H9 (cell line): ENCODE measurements around the gene MISP. TPM values are rescaled to one million over a fixed set of nuclear protein-coding genes. Genes with fewer than 3 reads are reported as not detected.

Experiments
- DNase-seq: peaks from one replicate; pipeline ENCODE4 v3.0.0-alpha.2; 2017
- H2AFZ ChIP-seq: one replicate; pipeline ENCODE4 v1.6.1; 2013; ENCODE audit warnings: mild to moderate bottlenecking, low read length, control low read depth, moderate library complexity
- H2AK5ac ChIP-seq: 2 replicates; pipeline ENCODE4 v1.6.1; 2013; ENCODE audit warnings: low read length, control low read depth, mixed read lengths; ENCODE audit not compliant: insufficient read length
- H2BK120ac ChIP-seq: one replicate; pipeline ENCODE4 v1.6.1; 2013; ENCODE audit warnings: low read depth, mild to moderate bottlenecking, low read length, control low read depth, inconsistent platforms; ENCODE audit not compliant: poor library complexity, severe bottlenecking
- H2BK12ac ChIP-seq: 2 replicates; pipeline ENCODE4 v1.6.1; 2013; ENCODE audit warnings: low read length, control low read depth, mixed read lengths, low read depth; ENCODE audit not compliant: insufficient read length
- H2BK15ac ChIP-seq: 2 replicates; pipeline ENCODE4 v1.6.1; 2013; ENCODE audit warnings: low read depth, low read length, control low read depth
- H2BK20ac ChIP-seq: one replicate; pipeline ENCODE4 v1.6.1; 2013; ENCODE audit warnings: low read depth, mild to moderate bottlenecking, low read length, control low read depth, inconsistent platforms; ENCODE audit not compliant: poor library complexity, severe bottlenecking
- H2BK5ac ChIP-seq: 2 replicates; pipeline ENCODE4 v1.6.1; 2013; ENCODE audit warnings: low read length, control low read depth, mixed read lengths; ENCODE audit not compliant: insufficient read length
- H3K14ac ChIP-seq: 2 replicates; pipeline ENCODE4 v1.6.1; 2013; ENCODE audit warnings: low read length, control low read depth; ENCODE audit not compliant: insufficient read depth
- H3K18ac ChIP-seq: 2 replicates; pipeline ENCODE4 v1.6.1; 2013; ENCODE audit warnings: low read depth, mild to moderate bottlenecking, mixed read lengths, low read length, control low read depth; ENCODE audit not compliant: insufficient read length
- H3K23ac ChIP-seq: 2 replicates; pipeline ENCODE4 v1.6.1; 2013; ENCODE audit warnings: low read length, control low read depth, mixed read lengths, low read depth; ENCODE audit not compliant: insufficient read length
- H3K23me2 ChIP-seq: 2 replicates; pipeline ENCODE4 v1.6.1; 2013; ENCODE audit warnings: low read depth, mild to moderate bottlenecking, mixed read lengths, low read length, control low read depth; ENCODE audit not compliant: insufficient read length, poor library complexity, severe bottlenecking
- H3K27ac ChIP-seq: 2 replicates; pipeline ENCODE4 v1.5.1; 2013; ENCODE audit warnings: low read length, control low read depth, mixed read lengths, low read depth; ENCODE audit not compliant: insufficient read length
- H3K27me3 ChIP-seq: 2 replicates; pipeline ENCODE4 v1.6.1; 2013; ENCODE audit warnings: low read length, control low read depth, inconsistent platforms; ENCODE audit not compliant: insufficient read depth
- H3K4ac ChIP-seq: 2 replicates; pipeline ENCODE4 v1.6.1; 2013; ENCODE audit warnings: low read depth, mild to moderate bottlenecking, control low read depth, inconsistent platforms, low read length, moderate library complexity
- H3K4me1 ChIP-seq: 2 replicates; pipeline ENCODE4 v1.6.1; 2013; ENCODE audit warnings: low read length, control low read depth, inconsistent platforms; ENCODE audit not compliant: insufficient read depth
- H3K4me2 ChIP-seq: 2 replicates; pipeline ENCODE4 v1.6.1; 2013; ENCODE audit warnings: low read length, control low read depth, mixed read lengths; ENCODE audit not compliant: insufficient read length, insufficient read depth
- H3K56ac ChIP-seq: 2 replicates; pipeline ENCODE4 v1.6.1; 2013; ENCODE audit warnings: low read depth, mild to moderate bottlenecking, mixed read lengths, low read length, control low read depth; ENCODE audit not compliant: insufficient read length
- H3K79me1 ChIP-seq: 2 replicates; pipeline ENCODE4 v1.6.1; 2013; ENCODE audit warnings: low read depth, mild to moderate bottlenecking, moderate library complexity, low read length, control low read depth, inconsistent platforms; ENCODE audit not compliant: insufficient read depth, poor library complexity, severe bottlenecking
- H3K79me2 ChIP-seq: 2 replicates; pipeline ENCODE4 v1.6.1; 2013; ENCODE audit warnings: low read length, control low read depth, inconsistent platforms; ENCODE audit not compliant: insufficient read depth
- H3K9ac ChIP-seq: 2 replicates; pipeline ENCODE4 v1.6.1; 2013; ENCODE audit warnings: low read length, control low read depth, mixed read lengths; ENCODE audit not compliant: insufficient read length; ENCODE audit errors: extremely low read depth
- H3K9me3 ChIP-seq: one replicate; pipeline ENCODE4 v1.6.1; 2013; ENCODE audit warnings: low read depth, low read length, inconsistent platforms; ENCODE audit not compliant: control insufficient read depth
- H3T11ph ChIP-seq: one replicate; pipeline ENCODE4 v1.6.1; 2013; ENCODE audit warnings: mild to moderate bottlenecking, low read length, control low read depth, inconsistent platforms
- H4K20me1 ChIP-seq: one replicate; pipeline ENCODE4 v1.6.1; 2013; ENCODE audit not compliant: control insufficient read depth, insufficient read length, insufficient read depth
- H4K5ac ChIP-seq: 2 replicates; pipeline ENCODE4 v1.6.1; 2013; ENCODE audit warnings: low read depth, mild to moderate bottlenecking, mixed read lengths, low read length, control low read depth; ENCODE audit not compliant: insufficient read length
- H4K8ac ChIP-seq: replicated peaks from 2 replicates; pipeline ENCODE4 v1.6.1; 2013; ENCODE audit warnings: low read length, control low read depth, mixed read lengths, low read depth; ENCODE audit not compliant: insufficient read length
- H4K91ac ChIP-seq: 2 replicates; pipeline ENCODE4 v1.6.1; 2013; ENCODE audit warnings: low read depth, mild to moderate bottlenecking, moderate library complexity, mixed read lengths, low read length, control low read depth; ENCODE audit not compliant: insufficient read length
- H3K27ac Mint-ChIP-seq, 3 experiments: 2 replicates in 2 of 3; 3 replicates in 1 of 3; pipeline ENCODE4 v1.8.0; 2020 to 2021; ENCODE audit warnings: mixed read lengths in 3 of 3, mild to moderate bottlenecking in 1 of 3, moderate library complexity in 1 of 3
- H3K27me3 Mint-ChIP-seq: 2 replicates; pipeline ENCODE4 v1.8.0; 2021; ENCODE audit warnings: low read depth, mild to moderate bottlenecking, moderate library complexity, mixed read lengths
- H3K36me3 Mint-ChIP-seq, 3 experiments: 2 replicates in 2 of 3; 3 replicates in 1 of 3; pipeline ENCODE4 v1.8.0; 2020 to 2021; ENCODE audit warnings: low read depth in 3 of 3, mixed read lengths in 3 of 3; ENCODE audit not compliant: insufficient read depth in 1 of 3
- H3K4me1 Mint-ChIP-seq, 2 experiments: 2 replicates each; pipeline ENCODE4 v1.8.0; 2020; ENCODE audit warnings: mixed read lengths in 2 of 2
- H3K4me3 Mint-ChIP-seq, 2 experiments: 2 replicates in 1 of 2; 3 replicates in 1 of 2; pipeline ENCODE4 v1.8.0; 2020 to 2021; ENCODE audit warnings: mild to moderate bottlenecking in 2 of 2, mixed read lengths in 2 of 2, moderate library complexity in 1 of 2
- H3K9me3 Mint-ChIP-seq, 2 experiments: 2 replicates in 1 of 2; 3 replicates in 1 of 2; pipeline ENCODE4 v1.8.0; 2020; ENCODE audit warnings: mild to moderate bottlenecking in 2 of 2, mixed read lengths in 2 of 2, moderate library complexity in 1 of 2
- WGBS: extraction: QIAGEN DNeasy Blood & Tissue Kit; methylation state at CpG from one replicate; pipeline ENCODE4 v1.1.7; 2013; ENCODE audit warnings: missing lambda C conversion rate, low lambda C conversion rate, mixed read lengths; ENCODE audit not compliant: insufficient read length; ENCODE audit errors: extremely low coverage; 5-methylcytosine and 5-hydroxymethylcytosine counted together
- total RNA-seq: library from RNA; stranded (reverse); gene quantifications from 2 replicates; pipeline ENCODE4 v1.2.1, GENCODE V29; 2021
- TF ChIP-seq, protein P1 (sequence below): fragments of 200-600 bp; sonication (generic); conservative IDR thresholded peaks from 3 replicates; pipeline ENCODE4 v1.8.0; 2021; ENCODE audit warnings: antibody characterized with exemption, mild to moderate bottlenecking

MISP gene
- total RNA-seq, 1 experiment from 2014 or later = 0.44 TPM

DNA sequence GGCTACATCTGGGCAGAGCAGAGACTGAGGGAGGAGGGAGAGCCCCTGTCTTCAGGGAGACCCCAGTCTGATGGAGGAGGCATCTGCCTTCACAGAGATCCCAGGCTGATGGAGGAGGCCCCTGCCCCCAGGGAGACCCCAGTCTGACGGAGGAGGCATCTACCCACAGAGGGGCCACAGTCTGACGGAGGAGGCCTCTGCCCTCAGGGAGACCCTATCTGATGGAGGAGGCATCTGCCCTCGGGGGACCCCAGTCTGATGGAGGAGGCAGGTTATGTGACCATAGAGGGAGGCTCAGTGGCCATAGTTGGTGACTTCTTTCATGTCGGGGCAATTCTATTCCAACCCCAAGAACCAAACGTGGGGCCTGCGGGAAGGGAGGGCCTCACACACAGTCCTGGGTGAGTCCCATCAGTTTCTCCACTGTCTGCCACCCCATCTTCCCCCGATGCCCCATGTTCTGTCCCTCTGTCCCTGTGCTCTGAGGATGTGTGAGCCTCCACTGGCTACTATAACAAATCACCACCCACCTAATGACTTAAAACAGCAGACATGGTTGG lies 14.3 kb downstream of the MISP start:
- H3K27ac ChIP-seq = no peak overlapping the region
- no peak overlapping the region for H2BK120ac ChIP-seq
- DNase-seq = no peak
- Mint-ChIP-seq H3K4me1 (no peaks in the 10 kb centered on the region), H3K36me3 (no peaks in the 10 kb centered on the region; a peak in 1 of 7 replicates), H3K4me3 (no peak overlapping the region), H3K27ac (no peak overlapping the region), H3K9me3 (peaks cover 0 to 5% of the 10 kb centered on the region in 2 experiments; a peak in 1 of 5 replicates), H3K27me3 (peaks cover 3% of the 10 kb centered on the region)
- no peak overlapping the region for H3K4me2 ChIP-seq
- H3K4ac ChIP-seq = no peak overlapping the region
- H4K20me1 ChIP-seq = no peaks in the 10 kb centered on the region
- TF ChIP-seq, protein P1, sequence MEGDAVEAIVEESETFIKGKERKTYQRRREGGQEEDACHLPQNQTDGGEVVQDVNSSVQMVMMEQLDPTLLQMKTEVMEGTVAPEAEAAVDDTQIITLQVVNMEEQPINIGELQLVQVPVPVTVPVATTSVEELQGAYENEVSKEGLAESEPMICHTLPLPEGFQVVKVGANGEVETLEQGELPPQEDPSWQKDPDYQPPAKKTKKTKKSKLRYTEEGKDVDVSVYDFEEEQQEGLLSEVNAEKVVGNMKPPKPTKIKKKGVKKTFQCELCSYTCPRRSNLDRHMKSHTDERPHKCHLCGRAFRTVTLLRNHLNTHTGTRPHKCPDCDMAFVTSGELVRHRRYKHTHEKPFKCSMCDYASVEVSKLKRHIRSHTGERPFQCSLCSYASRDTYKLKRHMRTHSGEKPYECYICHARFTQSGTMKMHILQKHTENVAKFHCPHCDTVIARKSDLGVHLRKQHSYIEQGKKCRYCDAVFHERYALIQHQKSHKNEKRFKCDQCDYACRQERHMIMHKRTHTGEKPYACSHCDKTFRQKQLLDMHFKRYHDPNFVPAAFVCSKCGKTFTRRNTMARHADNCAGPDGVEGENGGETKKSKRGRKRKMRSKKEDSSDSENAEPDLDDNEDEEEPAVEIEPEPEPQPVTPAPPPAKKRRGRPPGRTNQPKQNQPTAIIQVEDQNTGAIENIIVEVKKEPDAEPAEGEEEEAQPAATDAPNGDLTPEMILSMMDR = no peak
- H4K5ac ChIP-seq = no peak overlapping the region
- no peak overlapping the region for H2AK5ac ChIP-seq
- H3K14ac ChIP-seq = no peak overlapping the region
- no peak overlapping the region for H2AFZ ChIP-seq
- H3K27me3 ChIP-seq = no peaks in the 10 kb centered on the region
- no peaks in the 10 kb centered on the region for H3K9me3 ChIP-seq
- H3K56ac ChIP-seq = no peak overlapping the region
- no peaks in the 10 kb centered on the region for H3K23me2 ChIP-seq
- no peak overlapping the region for H2BK20ac ChIP-seq
- H3K79me2 ChIP-seq = no peaks in the 10 kb centered on the region
- H3K18ac ChIP-seq = no peak overlapping the region
- no CpG with 5 or more reads among the region's 7 CpGs for WGBS
- no peak overlapping the region for H2BK5ac ChIP-seq
- H3K9ac ChIP-seq = no peak overlapping the region
- no peak overlapping the region for H4K8ac ChIP-seq
- no peak overlapping the region for H3T11ph ChIP-seq
- no peak overlapping the region for H3K23ac ChIP-seq
- H4K91ac ChIP-seq = no peak overlapping the region
- H2BK12ac ChIP-seq = no peak overlapping the region
- no peak overlapping the region for H2BK15ac ChIP-seq
- no peaks in the 10 kb centered on the region for H3K4me1 ChIP-seq
- H3K79me1 ChIP-seq = no peaks in the 10 kb centered on the region
